HepG2 (cell line): Measurements from ENCODE around the gene HOXA13.

Source experiments
- CCAR2 ChIP-seq: fragments of 200-400 bp; formaldehyde crosslinking; optimal IDR thresholded peaks from 2 replicates; pipeline ENCODE3; 2018; ENCODE audit warnings: low read depth, mild to moderate bottlenecking, low read length, moderate library complexity
- HIVEP1 ChIP-seq: sonication (generic); formaldehyde crosslinking; IDR thresholded peaks from 2 replicates; pipeline ENCODE4 v1.4.0; 2020; ENCODE audit warnings: mild to moderate bottlenecking, missing genetic modification reagents
- JUND ChIP-seq: sonication (generic); formaldehyde crosslinking; IDR thresholded peaks from 2 replicates; pipeline ENCODE4 v1.8.0; 2022; ENCODE audit warnings: mild to moderate bottlenecking, missing genetic modification reagents
- PPARG ChIP-seq: conservative IDR thresholded peaks from 2 replicates; pipeline ENCODE4 v1.6.1; 2016; ENCODE audit warnings: missing biosample characterization, missing genetic modification reagents
- RELA ChIP-seq: sonication (generic); formaldehyde crosslinking; IDR thresholded peaks from 2 replicates; pipeline ENCODE4 v1.4.0; 2020; ENCODE audit warnings: missing genetic modification reagents
- SRF ChIP-seq: IDR thresholded peaks from 2 replicates; pipeline ENCODE4 v1.6.1; 2011; ENCODE audit warnings: mild to moderate bottlenecking, low read depth, low read length, moderate library complexity
- ZNF260 ChIP-seq: sonication (generic); formaldehyde crosslinking; IDR thresholded peaks from 2 replicates; pipeline ENCODE4 v1.4.0; 2020; ENCODE audit warnings: missing genetic modification reagents, low read depth, mild to moderate bottlenecking, borderline replicate concordance
- ZNF792 ChIP-seq: IDR thresholded peaks from 2 replicates; pipeline ENCODE4 v1.6.1; 2016
- ZSCAN12 ChIP-seq: sonication (generic); formaldehyde crosslinking; IDR thresholded peaks from 2 replicates; pipeline ENCODE4 v1.9.0; 2021; ENCODE audit warnings: mild to moderate bottlenecking, missing genetic modification reagents
- TF ChIP-seq, protein P1 (sequence below): sonication (generic); formaldehyde crosslinking; IDR thresholded peaks from 2 replicates; pipeline ENCODE4 v1.4.0; 2020; ENCODE audit warnings: mild to moderate bottlenecking, missing genetic modification reagents
- TF ChIP-seq, protein P2 (sequence below): sonication (generic); formaldehyde crosslinking; IDR thresholded peaks from 2 replicates; pipeline ENCODE4 v1.5.0; 2020; ENCODE audit warnings: mild to moderate bottlenecking, missing genetic modification reagents, moderate library complexity

GRCh38 chr7:27171637-27172314 is 28.1 kb downstream of the HOXA13 start:
- TF ChIP-seq, protein P1, sequence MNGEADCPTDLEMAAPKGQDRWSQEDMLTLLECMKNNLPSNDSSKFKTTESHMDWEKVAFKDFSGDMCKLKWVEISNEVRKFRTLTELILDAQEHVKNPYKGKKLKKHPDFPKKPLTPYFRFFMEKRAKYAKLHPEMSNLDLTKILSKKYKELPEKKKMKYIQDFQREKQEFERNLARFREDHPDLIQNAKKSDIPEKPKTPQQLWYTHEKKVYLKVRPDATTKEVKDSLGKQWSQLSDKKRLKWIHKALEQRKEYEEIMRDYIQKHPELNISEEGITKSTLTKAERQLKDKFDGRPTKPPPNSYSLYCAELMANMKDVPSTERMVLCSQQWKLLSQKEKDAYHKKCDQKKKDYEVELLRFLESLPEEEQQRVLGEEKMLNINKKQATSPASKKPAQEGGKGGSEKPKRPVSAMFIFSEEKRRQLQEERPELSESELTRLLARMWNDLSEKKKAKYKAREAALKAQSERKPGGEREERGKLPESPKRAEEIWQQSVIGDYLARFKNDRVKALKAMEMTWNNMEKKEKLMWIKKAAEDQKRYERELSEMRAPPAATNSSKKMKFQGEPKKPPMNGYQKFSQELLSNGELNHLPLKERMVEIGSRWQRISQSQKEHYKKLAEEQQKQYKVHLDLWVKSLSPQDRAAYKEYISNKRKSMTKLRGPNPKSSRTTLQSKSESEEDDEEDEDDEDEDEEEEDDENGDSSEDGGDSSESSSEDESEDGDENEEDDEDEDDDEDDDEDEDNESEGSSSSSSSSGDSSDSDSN (CRISPR knock-in tag), result no peak
- TF ChIP-seq RELA (CRISPR knock-in tag) (no peak), ZSCAN12 (CRISPR knock-in tag) (no peak), ZNF260 (CRISPR knock-in tag) (no peak), SRF (no peak), ZNF792 (CRISPR knock-in tag) (no peak), JUND (CRISPR knock-in tag) (no peak), HIVEP1 (CRISPR knock-in tag) (no peak), CCAR2 (no peak), PPARG (CRISPR knock-in tag) (no peak)
- TF ChIP-seq, protein P2, sequence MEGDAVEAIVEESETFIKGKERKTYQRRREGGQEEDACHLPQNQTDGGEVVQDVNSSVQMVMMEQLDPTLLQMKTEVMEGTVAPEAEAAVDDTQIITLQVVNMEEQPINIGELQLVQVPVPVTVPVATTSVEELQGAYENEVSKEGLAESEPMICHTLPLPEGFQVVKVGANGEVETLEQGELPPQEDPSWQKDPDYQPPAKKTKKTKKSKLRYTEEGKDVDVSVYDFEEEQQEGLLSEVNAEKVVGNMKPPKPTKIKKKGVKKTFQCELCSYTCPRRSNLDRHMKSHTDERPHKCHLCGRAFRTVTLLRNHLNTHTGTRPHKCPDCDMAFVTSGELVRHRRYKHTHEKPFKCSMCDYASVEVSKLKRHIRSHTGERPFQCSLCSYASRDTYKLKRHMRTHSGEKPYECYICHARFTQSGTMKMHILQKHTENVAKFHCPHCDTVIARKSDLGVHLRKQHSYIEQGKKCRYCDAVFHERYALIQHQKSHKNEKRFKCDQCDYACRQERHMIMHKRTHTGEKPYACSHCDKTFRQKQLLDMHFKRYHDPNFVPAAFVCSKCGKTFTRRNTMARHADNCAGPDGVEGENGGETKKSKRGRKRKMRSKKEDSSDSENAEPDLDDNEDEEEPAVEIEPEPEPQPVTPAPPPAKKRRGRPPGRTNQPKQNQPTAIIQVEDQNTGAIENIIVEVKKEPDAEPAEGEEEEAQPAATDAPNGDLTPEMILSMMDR (CRISPR knock-in tag), result no peak
